Bronchial epithelial cell (primary cell): ENCODE data around the gene SLC2A8. TPM values are rescaled to one million over a fixed set of nuclear protein-coding genes. Genes with fewer than 3 reads are reported as not detected.

ENCODE experiments used
- DNase-seq: peaks from one replicate; pipeline ENCODE4 v3.0.0-alpha.2; 2010; ENCODE audit warnings: low read depth
- FAIRE-seq: peaks from 2 replicates; lab custom pipeline; 2011; peaks lifted over from hg19 to GRCh38; lab: Jason Lieb, UNC
- H3K27me3 ChIP-seq: 2 replicates; pipeline ENCODE4 v1.5.1; 2011; ENCODE audit warnings: low read length; ENCODE audit not compliant: control insufficient read depth, insufficient read depth
- H3K36me3 ChIP-seq: 2 replicates; pipeline ENCODE4 v1.5.1; 2011; ENCODE audit warnings: low read length; ENCODE audit not compliant: control insufficient read depth, insufficient read depth
- H3K4me3 ChIP-seq: 2 replicates; pipeline ENCODE4 v1.5.1; 2011; ENCODE audit warnings: mild to moderate bottlenecking, low read depth, low read length, control low read depth
- total RNA-seq: library from RNA; depleted of rRNA; stranded (reverse); fragments of >200 nt; gene quantifications from 2 replicates; pipeline ENCODE4 v1.2.1, GENCODE V29; 2014
- TF ChIP-seq, protein P1 (sequence below): IDR thresholded peaks from 2 replicates; pipeline ENCODE4 v1.5.1; 2011; ENCODE audit warnings: mild to moderate bottlenecking, moderate library complexity, low read length, control low read depth, inconsistent platforms; ENCODE audit not compliant: insufficient read depth, severe bottlenecking

Gene SLC2A8
- total RNA-seq, 1 donor from 2014 or later = 4.5 TPM

GRCh38 chr9:127389381-127390247, 7.4 kb upstream of the SLC2A8 start:
- Histone ChIP-seq H3K36me3 (no peaks in the 10 kb centered on the region), H3K27me3 (no peaks in the 10 kb centered on the region), H3K4me3 (no peak overlapping the region)
- no peak for DNase-seq
- no peak for FAIRE-seq
- TF ChIP-seq, protein P1, sequence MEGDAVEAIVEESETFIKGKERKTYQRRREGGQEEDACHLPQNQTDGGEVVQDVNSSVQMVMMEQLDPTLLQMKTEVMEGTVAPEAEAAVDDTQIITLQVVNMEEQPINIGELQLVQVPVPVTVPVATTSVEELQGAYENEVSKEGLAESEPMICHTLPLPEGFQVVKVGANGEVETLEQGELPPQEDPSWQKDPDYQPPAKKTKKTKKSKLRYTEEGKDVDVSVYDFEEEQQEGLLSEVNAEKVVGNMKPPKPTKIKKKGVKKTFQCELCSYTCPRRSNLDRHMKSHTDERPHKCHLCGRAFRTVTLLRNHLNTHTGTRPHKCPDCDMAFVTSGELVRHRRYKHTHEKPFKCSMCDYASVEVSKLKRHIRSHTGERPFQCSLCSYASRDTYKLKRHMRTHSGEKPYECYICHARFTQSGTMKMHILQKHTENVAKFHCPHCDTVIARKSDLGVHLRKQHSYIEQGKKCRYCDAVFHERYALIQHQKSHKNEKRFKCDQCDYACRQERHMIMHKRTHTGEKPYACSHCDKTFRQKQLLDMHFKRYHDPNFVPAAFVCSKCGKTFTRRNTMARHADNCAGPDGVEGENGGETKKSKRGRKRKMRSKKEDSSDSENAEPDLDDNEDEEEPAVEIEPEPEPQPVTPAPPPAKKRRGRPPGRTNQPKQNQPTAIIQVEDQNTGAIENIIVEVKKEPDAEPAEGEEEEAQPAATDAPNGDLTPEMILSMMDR = no peak

- no peak for FAIRE-seq
- TF ChIP-seq, protein P1 = no peak
Measured at GRCh38 chr9:127390248-127390545, 6.8 kb upstream of the SLC2A8 start.

GRCh38 chr9:127390563-127390962, 6.4 kb upstream of the SLC2A8 start:
- TF ChIP-seq, protein P1 = no peak
- no peak overlapping the region for H3K4me3 ChIP-seq
- FAIRE-seq = no peak
- H3K36me3 ChIP-seq = no peaks in the 10 kb centered on the region
- DNase-seq = no peak
- H3K27me3 ChIP-seq = no peaks in the 10 kb centered on the region

More at GRCh38 chr9:127390248-127390545, 6.8 kb upstream of the SLC2A8 start:
- H3K27me3 ChIP-seq = no peaks in the 10 kb centered on the region
- no peak for DNase-seq
- H3K4me3 ChIP-seq = no peak overlapping the region
- no peaks in the 10 kb centered on the region for H3K36me3 ChIP-seq

DNA sequence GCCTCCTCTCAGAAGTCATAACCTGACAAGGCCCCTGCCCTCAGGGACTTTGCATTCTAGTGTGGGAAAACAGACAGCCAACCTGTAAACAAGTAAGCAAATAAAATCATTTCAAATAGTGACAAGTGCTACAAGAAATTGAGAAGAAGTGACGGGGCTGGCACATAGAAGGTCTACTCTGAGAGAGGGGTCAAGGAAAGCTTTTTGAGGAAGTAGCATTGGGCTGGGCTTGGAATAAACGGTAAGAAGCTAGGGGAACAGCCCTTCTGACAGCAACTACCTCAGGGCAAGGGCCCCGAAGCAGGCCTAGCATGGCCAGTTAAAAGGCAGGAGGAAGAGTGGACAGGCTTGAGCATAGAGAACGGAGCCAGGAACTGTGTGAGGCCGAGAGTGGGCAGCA, 4.8 kb upstream of the SLC2A8 start:
- H3K27me3 ChIP-seq = no peaks in the 10 kb centered on the region
- no peak overlapping the region for H3K4me3 ChIP-seq
- H3K36me3 ChIP-seq = no peaks in the 10 kb centered on the region
- no peak for DNase-seq
- no peak for FAIRE-seq
- TF ChIP-seq, protein P1 = no peak

GRCh38 chr9:127392976-127393375, 4.0 kb upstream of the SLC2A8 start:
- TF ChIP-seq, protein P1 = no peak
- FAIRE-seq (no peak), DNase-seq (no peak)
- H3K4me3 ChIP-seq = no peak overlapping the region
- H3K27me3 ChIP-seq = no peaks in the 10 kb centered on the region
- H3K36me3 ChIP-seq = no peaks in the 10 kb centered on the region

DNA sequence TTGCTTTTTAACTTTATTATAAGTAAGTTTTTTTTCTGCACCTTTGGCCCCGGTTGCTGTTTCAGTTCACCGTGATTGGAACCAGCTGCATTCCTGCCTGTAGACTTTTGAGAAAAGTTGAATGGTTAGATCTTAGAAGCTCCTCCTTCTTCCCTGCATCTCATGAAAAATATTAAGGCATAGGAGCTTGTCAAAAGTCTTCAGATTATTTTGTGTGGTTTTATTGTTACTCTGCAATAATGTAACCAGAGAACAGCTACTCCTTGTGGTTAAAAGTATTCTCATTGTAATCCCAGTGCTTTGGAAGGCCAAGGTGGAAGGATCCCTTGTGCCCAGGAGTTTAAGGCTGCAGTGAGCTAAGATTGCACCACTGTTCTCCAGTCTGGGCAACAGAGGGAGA, 3.3 kb upstream of the SLC2A8 start:
- no peak for FAIRE-seq
- TF ChIP-seq, protein P1 = no peak

More for the DNA sequence above, 3.3 kb upstream of the SLC2A8 start:
- peaks cover 1% of the 10 kb centered on the region for H3K36me3 ChIP-seq
- H3K4me3 ChIP-seq = no peak overlapping the region
- no peak for DNase-seq
- H3K27me3 ChIP-seq = no peaks in the 10 kb centered on the region
